ENCODE measurements around the gene RAB30. TPM values are rescaled to one million over a fixed set of nuclear protein-coding genes. Genes with fewer than 3 reads are reported as not detected.

RAB30 gene
- polyA plus RNA-seq, 3 donors, result 0.11 to 0.67 (median 0.54) TPM

- TF ChIP-seq CTCF (IDR thresholded peaks at IDR 0.05), result no peak
- H4K20me1 ChIP-seq (ENCODE audit: insufficient read depth, low read length), result no peaks in the 10 kb centered on the region
- H3K9me3 ChIP-seq (replicated peaks in 1 of 2; ENCODE audit: control insufficient read depth in 1 of 2, insufficient read depth in 1 of 2, low read length in 2 of 2), result no peaks in the 10 kb centered on the region
- H3K4me3 ChIP-seq (replicated peaks in 1 of 3; ENCODE audit: low read depth in 2 of 3, low read length in 3 of 3), result no peak overlapping the region
- no peak overlapping the region for H3K9ac ChIP-seq (ENCODE audit: insufficient read depth, low read length, poor library complexity, severe bottlenecking)
- Mint-ChIP-seq H3K4me1 (no peaks in the 10 kb centered on the region), H3K36me3 (no peaks in the 10 kb centered on the region), H3K4me3 (no peak overlapping the region), H3K27ac (no peak overlapping the region), H3K9me3 (no peaks in the 10 kb centered on the region), H3K27me3 (ENCODE audit: low read depth in 3 of 3) (peaks cover 0 to 5% (median 5%) of the 10 kb centered on the region in 3 donors)
- H3K4me2 ChIP-seq (replicated peaks; ENCODE audit: extremely low read depth, low read length, poor library complexity, severe bottlenecking), result no peak overlapping the region
- H3K79me2 ChIP-seq (ENCODE audit: insufficient read depth, low read length), result no peaks in the 10 kb centered on the region
- WGBS (ENCODE audit: insufficient coverage), result 100% methylated on average over 1 of the region's 2 CpGs
- DNase-seq, result no peak
- H3K27ac ChIP-seq (ENCODE audit: low read depth in 1 of 2, low read length in 2 of 2), result no peak overlapping the region
- H3K4me1 ChIP-seq (ENCODE audit: control insufficient read depth in 1 of 2, insufficient read depth in 2 of 2, low read length in 2 of 2), result no peaks in the 10 kb centered on the region
- intact Hi-C loops (cut with micrococcal nuclease), result no loop called here
- no peaks in the 10 kb centered on the region for H3K36me3 ChIP-seq (replicated peaks in 1 of 2; ENCODE audit: control insufficient read depth in 1 of 2, insufficient read depth in 2 of 2, low read length in 2 of 2)
- H3K27me3 ChIP-seq (ENCODE audit: control insufficient read depth in 2 of 2, insufficient read depth in 2 of 2, low read length in 2 of 2), result no peaks in the 10 kb centered on the region
- no peak overlapping the region for H2AFZ ChIP-seq (ENCODE audit: insufficient read depth, low read depth, low read length, poor library complexity, severe bottlenecking)
Measured at GRCh38 chr11:83004746-83005556, 66.7 kb downstream of the RAB30 start.

DNA sequence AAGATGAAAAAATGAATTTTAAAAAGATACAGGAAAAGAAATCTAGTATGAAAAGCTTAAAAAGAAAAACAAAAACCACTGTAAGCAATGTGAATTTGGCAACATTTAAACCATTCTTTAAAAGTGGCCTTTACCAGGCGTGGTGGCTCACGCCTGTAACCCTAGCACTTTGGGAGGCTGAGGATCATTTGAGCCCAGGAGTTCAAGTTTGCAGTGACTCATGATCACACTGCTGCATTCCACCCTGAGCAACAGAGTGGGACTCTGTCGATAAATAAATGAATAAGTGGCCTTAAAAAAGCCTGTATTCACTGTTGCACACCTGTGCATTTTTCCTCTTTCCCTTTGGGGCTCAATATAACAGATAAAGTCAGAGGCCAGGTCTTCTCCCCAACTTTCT, 69.2 kb downstream of the RAB30 start:
- Histone ChIP-seq H3K9me3 (replicated peaks in 1 of 2; ENCODE audit: control insufficient read depth in 1 of 2, insufficient read depth in 1 of 2, low read length in 2 of 2) (no peaks in the 10 kb centered on the region), H3K9ac (ENCODE audit: insufficient read depth, low read length, poor library complexity, severe bottlenecking) (no peak overlapping the region), H2AFZ (ENCODE audit: insufficient read depth, low read depth, low read length, poor library complexity, severe bottlenecking) (no peak overlapping the region), H3K4me1 (ENCODE audit: control insufficient read depth in 1 of 2, insufficient read depth in 2 of 2, low read length in 2 of 2) (no peaks in the 10 kb centered on the region), H3K79me2 (ENCODE audit: insufficient read depth, low read length) (no peaks in the 10 kb centered on the region), H3K4me3 (replicated peaks in 1 of 3; ENCODE audit: low read depth in 2 of 3, low read length in 3 of 3) (no peak overlapping the region), H3K27me3 (ENCODE audit: control insufficient read depth in 2 of 2, insufficient read depth in 2 of 2, low read length in 2 of 2) (no peaks in the 10 kb centered on the region), H4K20me1 (ENCODE audit: insufficient read depth, low read length) (no peaks in the 10 kb centered on the region), H3K27ac (ENCODE audit: low read depth in 1 of 2, low read length in 2 of 2) (no peak overlapping the region), H3K36me3 (replicated peaks in 1 of 2; ENCODE audit: control insufficient read depth in 1 of 2, insufficient read depth in 2 of 2, low read length in 2 of 2) (no peaks in the 10 kb centered on the region), H3K4me2 (replicated peaks; ENCODE audit: extremely low read depth, low read length, poor library complexity, severe bottlenecking) (no peak overlapping the region)
- DNase-seq, result no peak
- H3K9me3 Mint-ChIP-seq, result peaks cover 0 to 2% (median 0%) of the 10 kb centered on the region in 7 donors
- intact Hi-C loops (cut with micrococcal nuclease), result no loop called here
- WGBS (ENCODE audit: insufficient coverage), result 94% methylated on average over 2 of the region's 3 CpGs
- H3K27ac Mint-ChIP-seq, result no peak overlapping the region
- H3K4me3 Mint-ChIP-seq, result no peak overlapping the region
- H3K27me3 Mint-ChIP-seq (ENCODE audit: low read depth in 3 of 3), result peaks cover 0 to 7% (median 3%) of the 10 kb centered on the region in 3 donors
- TF ChIP-seq CTCF (IDR thresholded peaks at IDR 0.05), result no peak
- no peaks in the 10 kb centered on the region for H3K4me1 Mint-ChIP-seq
- H3K36me3 Mint-ChIP-seq, result no peaks in the 10 kb centered on the region

Data from CD14-positive monocyte (primary cell).